ENCODE data around the gene SVIL. TPM values are rescaled to one million over a fixed set of nuclear protein-coding genes. Genes with fewer than 3 reads are reported as not detected.
"Not testable (repeated sequence)": the region's sequence is repeated elsewhere in the genome, so short reads cannot be mapped to it uniquely, and the experiment has no call there.

SVIL gene
- total RNA-seq, 1 experiment from 2014 or later, result 147 TPM

DNA sequence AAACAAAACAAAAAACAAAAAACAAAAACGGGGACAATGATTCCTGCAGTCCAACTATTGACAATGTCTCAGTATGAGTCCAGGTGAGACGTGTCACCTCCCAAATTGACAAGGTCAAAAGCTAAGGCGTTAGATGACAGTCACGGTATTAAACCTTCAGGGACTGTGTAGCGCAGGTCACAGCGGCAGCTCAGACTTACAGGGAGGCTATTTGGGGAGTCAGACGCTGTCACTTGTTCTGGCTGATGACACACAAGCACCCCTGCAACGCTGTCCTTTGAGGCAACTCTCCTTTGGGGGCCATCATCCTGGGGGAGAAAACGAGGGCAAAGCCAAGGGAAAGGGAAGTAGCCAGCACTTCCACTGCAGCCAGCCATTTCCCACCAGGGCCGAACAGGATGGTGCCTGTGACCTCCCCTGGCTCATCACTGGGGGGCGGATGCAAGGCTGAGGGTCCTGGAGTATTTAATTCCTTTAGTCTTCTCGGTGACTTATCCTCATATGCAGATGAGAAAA lies 55.3 kb downstream of the SVIL start:
- TF ChIP-seq, protein P1, sequence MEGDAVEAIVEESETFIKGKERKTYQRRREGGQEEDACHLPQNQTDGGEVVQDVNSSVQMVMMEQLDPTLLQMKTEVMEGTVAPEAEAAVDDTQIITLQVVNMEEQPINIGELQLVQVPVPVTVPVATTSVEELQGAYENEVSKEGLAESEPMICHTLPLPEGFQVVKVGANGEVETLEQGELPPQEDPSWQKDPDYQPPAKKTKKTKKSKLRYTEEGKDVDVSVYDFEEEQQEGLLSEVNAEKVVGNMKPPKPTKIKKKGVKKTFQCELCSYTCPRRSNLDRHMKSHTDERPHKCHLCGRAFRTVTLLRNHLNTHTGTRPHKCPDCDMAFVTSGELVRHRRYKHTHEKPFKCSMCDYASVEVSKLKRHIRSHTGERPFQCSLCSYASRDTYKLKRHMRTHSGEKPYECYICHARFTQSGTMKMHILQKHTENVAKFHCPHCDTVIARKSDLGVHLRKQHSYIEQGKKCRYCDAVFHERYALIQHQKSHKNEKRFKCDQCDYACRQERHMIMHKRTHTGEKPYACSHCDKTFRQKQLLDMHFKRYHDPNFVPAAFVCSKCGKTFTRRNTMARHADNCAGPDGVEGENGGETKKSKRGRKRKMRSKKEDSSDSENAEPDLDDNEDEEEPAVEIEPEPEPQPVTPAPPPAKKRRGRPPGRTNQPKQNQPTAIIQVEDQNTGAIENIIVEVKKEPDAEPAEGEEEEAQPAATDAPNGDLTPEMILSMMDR (IDR thresholded peaks at IDR 0.05; ENCODE audit: unreplicated experiment), result no peak
- Mint-ChIP-seq H3K4me3 (ENCODE audit: low read depth, unreplicated experiment) (no peak overlapping the region), H3K27ac (ENCODE audit: unreplicated experiment) (no peak overlapping the region), H3K4me1 (ENCODE audit: low read depth, unreplicated experiment) (peaks cover 12% of the 10 kb centered on the region), H3K27me3 (ENCODE audit: unreplicated experiment) (no peaks in the 10 kb centered on the region), H3K36me3 (ENCODE audit: insufficient read depth, unreplicated experiment) (peaks cover 38% of the 10 kb centered on the region), H3K9me3 (ENCODE audit: low read depth, unreplicated experiment) (no peaks in the 10 kb centered on the region)
- DNase-seq, result no peak
- BruUV-seq (replicated peaks), result no TSS peak
- intact Hi-C loops (cut with micrococcal nuclease; ENCODE audit: unreplicated experiment), result no loop called here
- CTCF ChIA-PET, result interaction anchor here (0.6 kb wide), 1 partner anchor 11 kb away, joined by 3 read pairs; no protein-coding TSS in a partner anchor

DNA sequence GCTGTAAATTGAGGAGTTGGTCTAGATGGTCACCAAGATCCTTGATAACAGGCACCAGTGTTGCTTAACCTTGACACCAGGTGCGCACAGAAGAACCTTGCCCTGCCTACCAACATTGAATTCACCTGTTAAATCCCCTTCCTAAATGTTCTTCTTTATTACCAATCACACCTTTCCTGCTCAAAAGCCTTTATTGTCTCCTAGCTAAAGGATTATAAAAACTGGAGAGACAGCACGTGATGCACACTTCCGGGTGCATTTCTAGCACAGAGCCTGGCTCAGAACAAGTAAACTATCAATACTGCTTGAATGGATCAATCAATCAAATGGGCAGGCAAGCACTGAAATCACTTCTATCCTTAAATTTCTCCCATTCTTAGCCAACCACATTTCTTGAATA lies 56.3 kb downstream of the SVIL start:
- Mint-ChIP-seq H3K4me3 (ENCODE audit: low read depth, unreplicated experiment) (no peak overlapping the region), H3K9me3 (ENCODE audit: low read depth, unreplicated experiment) (no peaks in the 10 kb centered on the region), H3K36me3 (ENCODE audit: insufficient read depth, unreplicated experiment) (peaks cover 31% of the 10 kb centered on the region), H3K27me3 (ENCODE audit: unreplicated experiment) (no peaks in the 10 kb centered on the region), H3K27ac (ENCODE audit: unreplicated experiment) (no peak overlapping the region), H3K4me1 (ENCODE audit: low read depth, unreplicated experiment) (peaks cover 2% of the 10 kb centered on the region)
- CTCF ChIA-PET, result no interaction called here
- intact Hi-C loops (cut with micrococcal nuclease; ENCODE audit: unreplicated experiment), result no loop called here
- DNase-seq, result no peak
- no TSS peak for BruUV-seq (replicated peaks)
- TF ChIP-seq, protein P1 (IDR thresholded peaks at IDR 0.05; ENCODE audit: unreplicated experiment), result no peak

DNA sequence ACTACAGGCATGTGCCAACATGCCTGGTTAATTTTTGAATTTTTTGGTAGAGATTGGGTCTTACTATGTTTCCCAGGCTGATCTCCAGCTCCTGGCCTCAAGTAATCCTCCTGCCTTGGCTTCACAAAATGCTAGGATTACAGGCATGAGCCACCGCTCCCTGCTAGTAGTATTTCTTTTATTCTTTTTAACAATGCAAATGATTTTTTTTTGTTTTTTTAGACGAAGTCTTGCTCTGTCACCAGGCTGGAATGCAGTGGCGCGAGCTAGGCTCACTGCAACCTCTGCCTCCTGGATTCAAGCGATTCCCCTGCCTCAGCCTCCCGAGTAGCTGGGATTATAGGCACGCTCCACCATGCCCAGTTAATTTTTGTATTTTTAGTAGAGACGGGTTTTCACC lies 58.1 kb downstream of the SVIL start:
- TF ChIP-seq, protein P1 (IDR thresholded peaks at IDR 0.05; ENCODE audit: unreplicated experiment), result no peak
- no TSS peak for BruUV-seq (replicated peaks)
- Mint-ChIP-seq H3K9me3 (ENCODE audit: low read depth, unreplicated experiment) (no peaks in the 10 kb centered on the region), H3K27ac (ENCODE audit: unreplicated experiment) (no peak overlapping the region), H3K4me3 (ENCODE audit: low read depth, unreplicated experiment) (no peak overlapping the region), H3K27me3 (ENCODE audit: unreplicated experiment) (no peaks in the 10 kb centered on the region), H3K4me1 (ENCODE audit: low read depth, unreplicated experiment) (no peaks in the 10 kb centered on the region), H3K36me3 (ENCODE audit: insufficient read depth, unreplicated experiment) (peaks cover 21% of the 10 kb centered on the region)
- DNase-seq, result no peak
- CTCF ChIA-PET, result no interaction called here
- intact Hi-C loops (cut with micrococcal nuclease; ENCODE audit: unreplicated experiment), result no loop called here

DNA sequence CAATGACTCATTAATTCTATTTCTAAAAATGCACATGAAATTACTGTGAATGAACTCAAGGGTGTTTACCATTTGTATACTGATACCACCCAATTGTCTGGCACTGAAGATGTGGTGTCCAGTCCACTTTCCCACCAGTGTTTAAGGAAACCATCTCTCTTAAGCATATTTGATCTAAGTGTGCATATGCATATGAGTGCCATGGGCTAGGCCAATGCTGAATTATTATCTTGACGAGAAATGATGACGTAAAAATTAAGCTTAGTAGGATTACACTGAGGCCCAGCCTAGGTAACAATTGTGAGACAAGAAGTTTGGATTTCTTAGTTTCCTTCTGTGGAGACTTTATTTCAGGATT lies 59.7 kb downstream of the SVIL start:
- CTCF ChIA-PET, result no interaction called here
- no TSS peak for BruUV-seq (replicated peaks)
- intact Hi-C loops (cut with micrococcal nuclease; ENCODE audit: unreplicated experiment), result no loop called here
- Mint-ChIP-seq H3K4me1 (ENCODE audit: low read depth, unreplicated experiment) (no peaks in the 10 kb centered on the region), H3K36me3 (ENCODE audit: insufficient read depth, unreplicated experiment) (peaks cover 27% of the 10 kb centered on the region), H3K4me3 (ENCODE audit: low read depth, unreplicated experiment) (no peak overlapping the region), H3K27ac (ENCODE audit: unreplicated experiment) (no peak overlapping the region), H3K9me3 (ENCODE audit: low read depth, unreplicated experiment) (no peaks in the 10 kb centered on the region), H3K27me3 (ENCODE audit: unreplicated experiment) (no peaks in the 10 kb centered on the region)
- TF ChIP-seq, protein P1 (IDR thresholded peaks at IDR 0.05; ENCODE audit: unreplicated experiment), result no peak
- DNase-seq, result no peak

DNA sequence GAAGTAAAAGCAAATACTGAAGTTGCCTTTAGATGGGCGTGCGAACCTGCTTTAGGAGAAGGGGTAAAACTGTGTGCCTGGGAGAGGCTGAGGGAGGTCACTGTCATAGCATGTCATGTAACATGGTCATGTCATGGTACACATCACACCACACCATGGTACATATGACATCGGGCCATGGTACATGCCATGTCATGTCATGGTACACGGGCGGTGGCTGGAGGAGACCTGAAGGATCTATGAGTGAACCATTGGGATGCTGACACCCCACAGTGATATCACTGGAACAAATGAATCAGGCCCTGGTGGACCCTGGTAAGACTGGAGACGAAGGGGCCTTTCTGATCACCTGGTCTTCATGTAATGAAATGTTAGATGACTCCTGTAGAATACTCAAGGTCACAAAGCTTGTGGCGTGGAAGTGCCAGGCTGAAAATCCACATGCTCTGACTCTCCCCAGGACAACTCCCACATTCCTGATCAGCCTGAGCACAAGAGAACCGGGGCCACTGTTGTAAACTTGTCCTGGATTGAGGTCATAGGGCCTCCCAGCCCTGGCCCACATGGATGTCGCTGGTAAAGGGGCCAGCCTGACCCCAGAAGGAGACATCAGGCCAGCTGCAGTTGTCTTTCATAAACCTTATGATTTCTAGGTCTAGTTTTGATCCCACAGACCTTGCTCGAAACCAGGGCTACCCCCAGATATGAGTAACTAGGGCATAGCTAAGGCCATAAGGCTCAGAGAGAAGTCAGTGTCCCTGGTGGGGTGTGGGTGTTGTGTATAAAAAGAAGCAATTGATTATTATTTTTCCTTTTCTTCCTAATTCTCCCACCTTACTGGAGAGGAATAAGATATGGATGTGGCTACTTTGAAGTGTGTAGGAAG lies 60.3 kb downstream of the SVIL start:
- CTCF ChIA-PET; H3K9me3 Mint-ChIP-seq (ENCODE audit: low read depth, unreplicated experiment); intact Hi-C loops (cut with micrococcal nuclease; ENCODE audit: unreplicated experiment): not testable (repeated sequence)

DNA sequence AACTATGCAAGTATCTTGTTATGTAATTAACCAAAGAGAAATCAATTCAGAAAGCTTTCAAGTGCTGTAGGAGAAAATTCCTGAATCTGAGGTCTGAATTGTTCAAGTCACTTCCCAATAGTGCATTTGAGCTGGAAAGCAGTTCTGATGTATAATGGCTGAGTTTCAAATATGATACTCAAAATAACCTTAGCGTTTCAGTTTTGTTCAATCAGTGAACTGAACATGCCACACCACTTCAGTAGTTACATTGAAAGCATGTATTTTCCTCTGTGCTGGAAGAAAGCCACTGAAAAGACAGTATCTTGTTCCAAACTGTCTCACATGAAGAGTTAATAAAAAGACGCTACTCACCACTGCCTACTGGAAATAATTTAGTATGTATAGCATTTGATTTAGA lies 64.5 kb downstream of the SVIL start:
- H3K4me3 Mint-ChIP-seq (ENCODE audit: low read depth, unreplicated experiment); BruUV-seq (replicated peaks); DNase-seq; H3K27me3 Mint-ChIP-seq (ENCODE audit: unreplicated experiment); H3K9me3 Mint-ChIP-seq (ENCODE audit: low read depth, unreplicated experiment); H3K27ac Mint-ChIP-seq (ENCODE audit: unreplicated experiment); CTCF ChIA-PET; intact Hi-C loops (cut with micrococcal nuclease; ENCODE audit: unreplicated experiment): not testable (repeated sequence)
- Mint-ChIP-seq H3K4me1 (ENCODE audit: low read depth, unreplicated experiment) (peaks cover 16% of the 10 kb centered on the region), H3K36me3 (ENCODE audit: insufficient read depth, unreplicated experiment) (peaks cover 35% of the 10 kb centered on the region)

More for the DNA sequence above, 60.3 kb downstream of the SVIL start:
- H3K4me3 Mint-ChIP-seq (ENCODE audit: low read depth, unreplicated experiment); DNase-seq; H3K27me3 Mint-ChIP-seq (ENCODE audit: unreplicated experiment); H3K4me1 Mint-ChIP-seq (ENCODE audit: low read depth, unreplicated experiment); BruUV-seq (replicated peaks); H3K27ac Mint-ChIP-seq (ENCODE audit: unreplicated experiment): not testable (repeated sequence)
- peaks cover 27% of the 10 kb centered on the region for H3K36me3 Mint-ChIP-seq (ENCODE audit: insufficient read depth, unreplicated experiment)

All from Calu3 (cell line).